Posterior vena cava (tissue), 2 donors: Measurements from ENCODE around the gene TPBGL. TPM values are rescaled to one million over a fixed set of nuclear protein-coding genes. Genes with fewer than 3 reads are reported as not detected.

Experiments used
- DNase-seq: peaks from one replicate; pipeline ENCODE4 v3.0.0-alpha.2; 2020; ENCODE audit warnings: low spot score
- intact Hi-C, 2 donors: fragments of 100-400 bp; cut with DNase I; formaldehyde crosslinking; loops; one replicate each; pipeline versions ENCODE4 v1.14.1 to v1.14.2; 2022 to 2023
- long read RNA-seq, 2 donors: library from polyadenylated mRNA; unstranded; transcript quantifications; one replicate each; pipeline ENCODE4 v2.0.0, GENCODE V29; 2020 to 2021
- total RNA-seq, 2 donors: library from RNA; stranded (reverse); fragmentation: NEBNext Ultra II Directional; extraction: Animal tissue kit (Norgen Biotek cat#: 25700); gene quantifications; one replicate each; pipeline ENCODE4 v1.2.1, GENCODE V29; 2021
- donor health status: DM: yes; HTN: yes; CAD: no.
- donor health status: DM: yes; HTN: yes; CAD: no.

Gene TPBGL
- total RNA-seq, result under 1 TPM; 0.46 to 0.67 TPM
- long read RNA-seq, donor 1, result 0 reads
- long read RNA-seq, donor 2, result 0 reads

GRCh38 chr11:75240311-75241035 lies at the start of gene TPBGL:
Gene TPBGL (plus strand): TSS chr11:75240774. CDS start chr11:75241050, 276 bp downstream.
- peak; percentile 78 for DNase-seq
- intact Hi-C loops, result loop anchor here (5.0 to 10.0 kb wide), 3 partner anchors 98 to 306 kb away; no protein-coding TSS in a partner anchor

DNA sequence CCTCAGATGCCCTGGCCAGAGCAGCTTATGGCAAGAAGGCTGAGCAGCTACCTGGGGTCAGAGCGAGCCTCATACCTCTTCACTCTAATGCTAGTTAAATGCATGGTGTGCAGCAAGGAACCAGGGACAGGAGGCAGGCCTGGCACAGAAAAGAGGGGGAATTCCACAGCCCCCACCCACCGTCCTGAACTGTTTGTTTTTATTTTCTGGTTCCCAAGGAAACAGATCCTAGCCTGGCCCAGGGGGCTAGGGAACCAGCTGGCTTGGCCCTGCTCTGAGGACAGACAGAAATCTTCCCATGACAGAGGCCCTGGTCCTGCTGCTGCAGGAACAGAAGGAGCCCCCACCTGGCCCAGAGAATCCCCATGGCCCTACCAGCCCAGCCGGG lies 49.2 kb upstream of the TPBGL start:
- intact Hi-C loops, result no loop called here
- peak; percentile 64 for DNase-seq

DNA sequence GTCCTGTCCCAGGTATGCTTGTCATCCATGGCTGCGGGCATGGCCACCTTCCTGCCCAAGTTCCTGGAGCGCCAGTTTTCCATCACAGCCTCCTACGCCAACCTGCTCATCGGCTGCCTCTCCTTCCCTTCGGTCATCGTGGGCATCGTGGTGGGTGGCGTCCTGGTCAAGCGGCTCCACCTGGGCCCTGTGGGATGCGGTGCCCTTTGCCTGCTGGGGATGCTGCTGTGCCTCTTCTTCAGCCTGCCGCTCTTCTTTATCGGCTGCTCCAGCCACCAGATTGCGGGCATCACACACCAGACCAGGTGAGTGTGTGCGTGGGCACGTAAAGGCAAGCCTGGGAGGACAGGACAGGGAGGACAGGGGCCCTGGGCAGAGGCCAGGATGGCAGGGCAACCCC lies 47.3 kb upstream of the TPBGL start:
- DNase-seq, result peak; percentile 80
- intact Hi-C loops, result no loop called here

- DNase-seq, result no peak
Observed at GRCh38 chr11:75193711-75194110, 46.9 kb upstream of the TPBGL start.

GRCh38 chr11:75194147-75194546 lies 46.4 kb upstream of the TPBGL start:
- DNase-seq, result peak; percentile 48
- intact Hi-C loops, result no loop called here

More at GRCh38 chr11:75193711-75194110, 46.9 kb upstream of the TPBGL start:
- intact Hi-C loops, result no loop called here

GRCh38 chr11:75195167-75195962 lies 45.2 kb upstream of the TPBGL start:
- peak; percentile 86 for DNase-seq
- intact Hi-C loops, result loop anchor here in 1 of 2 donors (5.0 kb wide), 1 partner anchor 1198 kb away; no protein-coding TSS in a partner anchor

GRCh38 chr11:75196426-75196825 lies 44.1 kb upstream of the TPBGL start:
- intact Hi-C loops, result loop anchor here in 1 of 2 donors (5.0 kb wide), 1 partner anchor 1199 kb away; no protein-coding TSS in a partner anchor
- no peak for DNase-seq

GRCh38 chr11:75197512-75198277 lies 42.9 kb upstream of the TPBGL start:
- intact Hi-C loops, result loop anchor here in 1 of 2 donors (5.0 kb wide), 1 partner anchor 1200 kb away; no protein-coding TSS in a partner anchor
- DNase-seq, result no peak

GRCh38 chr11:75198278-75198973 lies 42.1 kb upstream of the TPBGL start:
- intact Hi-C loops, result loop anchor here in 1 of 2 donors (5.0 kb wide), 1 partner anchor 1201 kb away; no protein-coding TSS in a partner anchor

GRCh38 chr11:75199412-75199955 lies 41.1 kb upstream of the TPBGL start:
- intact Hi-C loops, result loop anchor here in 1 of 2 donors (5.0 kb wide), 1 partner anchor 1202 kb away; no protein-coding TSS in a partner anchor
- peak; percentile 62 for DNase-seq

More at GRCh38 chr11:75198278-75198973, 42.1 kb upstream of the TPBGL start:
- no peak for DNase-seq

GRCh38 chr11:75200051-75200450 lies 40.5 kb upstream of the TPBGL start:
- intact Hi-C loops, result loop anchor here in 1 of 2 donors (5.0 kb wide), 1 partner anchor 58 kb away; no protein-coding TSS in a partner anchor
- DNase-seq, result peak; percentile 82

DNA sequence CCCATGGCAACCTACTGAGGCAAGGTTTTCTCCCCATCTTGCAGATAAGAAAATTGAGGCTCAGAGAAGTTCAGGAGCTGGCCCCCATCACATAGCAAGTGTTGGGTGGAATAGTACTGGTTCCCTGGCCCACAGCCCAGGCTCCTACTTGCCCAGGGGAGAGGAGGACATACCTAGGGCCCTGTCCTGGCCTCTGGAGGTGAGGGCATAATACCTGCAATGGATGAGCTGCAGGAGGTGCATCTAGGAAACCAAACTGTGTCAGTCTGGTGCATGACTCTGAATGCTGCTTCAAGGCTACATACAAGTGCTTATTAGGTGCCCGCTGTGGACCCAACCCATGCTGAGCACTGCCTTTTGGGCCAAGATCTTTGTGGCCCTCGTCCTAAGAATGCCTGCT lies 40.0 kb upstream of the TPBGL start:
- intact Hi-C loops, result loop anchor here in 1 of 2 donors (5.0 kb wide), 1 partner anchor 58 kb away; no protein-coding TSS in a partner anchor
- DNase-seq, result no peak

- intact Hi-C loops, result loop anchor here in 1 of 2 donors (5.0 kb wide), 1 partner anchor 59 kb away; no protein-coding TSS in a partner anchor
Observed at GRCh38 chr11:75201771-75202170, 38.8 kb upstream of the TPBGL start.

DNA sequence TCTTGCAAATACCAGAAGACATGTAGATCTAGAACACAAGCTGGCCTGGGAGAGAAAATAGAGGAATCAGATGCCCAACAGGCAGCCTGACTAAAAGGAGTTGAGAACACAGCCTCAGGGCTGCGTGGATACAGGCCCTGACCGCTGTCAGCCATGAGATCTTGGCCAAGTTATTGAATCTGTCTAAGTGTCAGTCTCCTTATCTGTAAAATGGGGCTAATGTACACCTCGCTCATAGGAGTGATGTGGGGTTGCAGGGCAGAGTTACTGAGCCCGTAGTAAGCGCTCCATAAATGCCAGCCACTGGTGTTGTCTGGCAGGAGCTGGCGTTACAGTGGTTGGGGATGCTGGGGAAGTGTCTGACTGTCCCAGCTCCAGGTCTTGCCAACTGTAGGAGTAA lies 38.4 kb upstream of the TPBGL start:
- intact Hi-C loops, result loop anchor here in 1 of 2 donors (5.0 kb wide), 1 partner anchor 60 kb away; no protein-coding TSS in a partner anchor
- no peak for DNase-seq

More at GRCh38 chr11:75201771-75202170, 38.8 kb upstream of the TPBGL start:
- no peak for DNase-seq

DNA sequence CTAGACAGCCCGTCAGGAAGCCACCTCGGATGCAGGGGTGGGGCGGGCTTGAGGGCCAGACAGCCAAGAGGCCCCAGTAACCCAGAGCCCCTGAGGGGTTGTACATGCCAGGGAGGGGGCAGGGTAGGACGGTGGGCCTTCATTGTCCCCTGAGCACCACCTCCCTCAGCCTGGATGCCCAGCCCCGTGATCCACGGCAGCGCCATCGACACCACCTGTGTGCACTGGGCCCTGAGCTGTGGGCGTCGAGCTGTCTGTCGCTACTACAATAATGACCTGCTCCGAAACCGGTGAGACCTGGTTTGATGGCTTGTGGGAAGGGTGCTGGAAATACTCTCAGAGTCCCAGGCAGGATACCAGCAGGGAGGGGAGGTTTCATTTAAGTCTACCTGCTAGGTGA lies 37.4 kb upstream of the TPBGL start:
- intact Hi-C loops, result loop anchor here in 1 of 2 donors (5.0 kb wide), 1 partner anchor 61 kb away; no protein-coding TSS in a partner anchor
- DNase-seq, result no peak

- intact Hi-C loops, result loop anchor here in 1 of 2 donors (5.0 kb wide), 1 partner anchor 61 kb away; no protein-coding TSS in a partner anchor
- DNase-seq, result no peak
Observed at GRCh38 chr11:75203641-75204011, 36.9 kb upstream of the TPBGL start.

DNA sequence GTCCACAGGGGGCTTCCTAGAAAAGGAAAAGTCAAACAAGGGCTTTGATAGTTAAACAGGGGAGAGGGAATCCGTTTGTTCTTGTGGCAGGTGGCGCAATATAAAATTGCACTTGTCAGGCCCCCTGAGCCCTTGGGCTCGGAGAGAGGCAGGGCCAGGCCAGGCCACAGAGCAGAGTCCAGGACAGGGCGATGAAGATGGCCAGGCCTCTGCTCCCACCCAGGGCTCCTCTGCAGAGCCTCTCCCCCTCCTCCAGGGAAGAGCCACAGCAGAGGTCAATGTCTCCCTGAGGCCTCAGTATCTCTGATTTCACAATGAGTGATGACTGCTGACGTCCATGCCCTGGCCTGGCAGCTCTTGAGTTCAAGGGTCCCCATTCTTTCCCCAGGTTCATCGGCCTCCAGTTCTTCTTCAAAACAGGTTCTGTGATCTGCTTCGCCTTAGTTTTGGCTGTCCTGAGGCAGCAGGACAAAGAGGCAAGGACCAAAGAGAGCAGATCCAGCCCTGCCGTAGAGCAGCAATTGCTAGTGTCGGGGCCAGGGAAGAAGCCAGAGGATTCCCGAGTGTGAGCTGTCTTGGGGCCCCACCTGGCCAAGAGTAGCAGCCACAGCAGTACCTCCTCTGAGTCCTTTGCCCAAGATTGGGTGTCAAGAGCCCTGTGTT lies 36.4 kb upstream of the TPBGL start:
- no peak for DNase-seq
- intact Hi-C loops, result loop anchor here in 1 of 2 donors (5.0 kb wide), 1 partner anchor 62 kb away; no protein-coding TSS in a partner anchor
